NCI-H2107 (cell line): ENCODE data around the gene TMEM217.
A peak's percentile ranks its signal among the peaks of the same experiment; 100 is the strongest.
"Not testable (repeated sequence)": the region's sequence is repeated elsewhere in the genome, so short reads cannot be mapped to it uniquely, and the experiment has no call there.

ENCODE experiments used
- DNase-seq: peaks from one replicate; lab custom pipeline; 2025; lab: John Stamatoyannopoulos, UW

TMEM217 gene

GRCh38 chr6:37185949-37186720, 71.8 kb downstream of the TMEM217 start:
- DNase-seq: not testable (repeated sequence)

- DNase-seq: no peak
Measured at GRCh38 chr6:37182736-37183590, 75.0 kb downstream of the TMEM217 start.

DNA sequence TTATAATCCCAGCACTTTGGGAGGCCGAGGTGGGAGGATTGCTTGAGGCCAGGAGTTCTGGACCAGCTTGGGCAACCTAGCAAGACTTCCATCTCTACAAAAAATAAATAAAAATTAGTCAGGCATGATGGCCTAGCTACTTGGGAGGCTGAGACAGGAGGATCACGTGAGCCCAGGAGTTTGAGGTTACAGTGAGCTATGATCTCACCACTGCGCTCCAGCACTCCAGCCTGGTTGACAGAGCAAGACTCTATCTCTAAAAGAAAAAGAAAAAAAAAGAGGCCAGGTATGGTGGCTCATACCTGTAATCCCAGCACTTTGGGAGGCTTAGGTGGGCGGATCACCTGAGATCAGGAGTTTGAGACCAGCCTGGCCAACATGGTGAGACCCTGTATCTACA, 77.3 kb downstream of the TMEM217 start:
- DNase-seq: not testable (repeated sequence)

DNA sequence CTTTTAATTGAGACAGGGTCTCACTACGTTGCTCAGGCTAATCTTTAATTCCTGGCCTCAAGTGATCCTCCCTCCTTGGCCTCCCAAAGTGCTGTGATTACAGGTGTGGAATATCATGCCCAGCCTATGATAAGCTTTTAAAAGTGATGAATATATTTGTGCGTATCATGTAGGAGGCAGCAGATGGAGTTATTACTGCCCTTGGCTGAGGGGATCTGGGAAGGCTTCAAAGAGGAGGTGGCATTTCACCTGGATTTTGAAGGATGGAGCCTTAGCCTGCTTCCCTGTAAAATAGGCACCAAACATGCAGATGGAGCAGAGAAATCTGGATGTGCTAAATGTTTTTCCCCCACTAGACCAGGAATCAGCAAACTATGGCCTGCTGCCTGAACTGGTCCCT, 77.9 kb downstream of the TMEM217 start:
- no peak for DNase-seq

GRCh38 chr6:37177935-37178517, 79.9 kb downstream of the TMEM217 start:
- DNase-seq: no peak

- DNase-seq: no peak
Measured at GRCh38 chr6:37177077-37177934, 80.6 kb downstream of the TMEM217 start.

DNA sequence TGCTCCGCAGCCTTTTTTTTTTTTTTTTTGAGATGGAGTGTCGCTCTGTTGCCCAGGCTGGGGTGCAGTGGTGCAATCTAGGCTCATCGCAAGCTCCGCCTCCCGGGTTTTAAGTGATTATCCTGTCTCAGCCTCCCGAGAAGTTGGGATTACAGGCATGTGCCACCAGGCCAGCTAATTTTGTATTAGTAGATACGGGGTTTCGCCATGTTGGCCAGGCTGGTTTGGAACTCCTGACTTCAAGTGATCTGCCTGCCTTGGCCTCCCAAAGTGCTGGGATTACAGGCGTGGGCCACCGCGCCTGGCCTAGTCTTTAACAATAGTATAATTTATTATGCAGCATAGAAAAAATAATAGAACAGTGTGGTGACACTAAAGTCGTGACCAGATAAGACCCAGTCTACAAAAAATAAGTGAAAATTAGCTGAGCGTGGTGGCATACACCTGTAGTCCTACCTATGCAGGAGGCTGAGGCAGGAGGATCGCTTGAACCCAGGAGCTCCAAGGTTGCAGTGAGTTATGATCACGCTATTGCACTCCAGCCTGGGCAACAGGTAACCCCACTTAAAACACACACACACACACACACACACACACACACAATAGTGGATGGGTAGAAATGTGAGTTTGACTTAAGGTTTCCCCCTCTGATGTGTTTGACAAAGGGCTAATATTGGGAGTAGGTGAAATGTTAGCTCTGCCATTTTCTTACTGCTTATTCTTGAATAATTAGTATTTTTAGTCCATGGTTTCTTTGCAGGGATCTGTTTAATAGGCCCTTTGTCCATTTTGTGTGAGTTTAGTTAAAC, 81.5 kb downstream of the TMEM217 start:
- no peak for DNase-seq

DNA sequence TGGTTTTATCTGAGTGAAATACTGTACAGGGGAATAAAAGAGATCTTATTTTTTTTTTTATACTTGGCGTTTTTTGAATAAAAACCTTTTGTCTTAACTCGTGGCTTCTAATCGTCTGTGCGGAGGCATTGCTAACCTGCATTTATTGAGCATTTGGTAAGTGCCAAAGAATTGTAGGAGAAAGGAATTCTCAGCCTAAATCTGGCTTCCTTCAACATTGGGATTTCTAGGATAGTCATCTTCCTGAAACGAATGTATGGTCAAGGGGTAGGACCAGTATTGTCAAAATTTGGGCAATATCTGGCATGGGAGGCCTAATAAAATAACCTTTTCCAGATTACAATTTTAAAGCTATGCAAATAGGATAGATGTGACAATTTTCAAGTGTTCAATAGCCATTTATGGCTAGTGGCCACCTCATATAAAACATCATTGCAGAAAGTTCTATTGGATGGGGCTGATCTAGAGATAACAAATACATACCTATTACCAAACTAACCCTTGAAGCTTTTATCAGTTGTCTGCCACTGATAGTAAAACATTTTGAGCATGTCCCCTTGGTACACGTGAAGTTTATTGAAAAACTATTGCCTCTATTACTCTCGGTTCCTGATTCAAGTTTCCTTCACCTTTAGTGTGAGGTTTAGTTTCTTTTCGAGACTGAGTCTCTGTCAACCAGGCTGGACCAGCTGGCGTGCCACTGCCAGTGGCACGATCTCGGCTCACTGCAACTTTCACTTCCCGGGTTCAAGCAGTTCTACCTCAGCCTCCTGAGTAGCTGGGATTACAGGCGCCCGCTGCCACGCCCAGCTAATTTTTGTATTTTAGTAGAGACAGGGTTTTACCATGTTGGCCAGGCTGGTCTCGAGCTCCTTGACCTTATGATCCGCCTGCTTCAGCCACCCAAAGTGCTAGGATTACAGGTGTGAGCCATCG, 82.3 kb downstream of the TMEM217 start:
- no peak for DNase-seq

- no peak for DNase-seq
Measured at GRCh38 chr6:37174515-37175331, 83.2 kb downstream of the TMEM217 start.

- no peak for DNase-seq
Measured at GRCh38 chr6:37174196-37174514, 83.8 kb downstream of the TMEM217 start.

- no peak for DNase-seq
Measured at GRCh38 chr6:37173493-37174195, 84.3 kb downstream of the TMEM217 start.

DNA sequence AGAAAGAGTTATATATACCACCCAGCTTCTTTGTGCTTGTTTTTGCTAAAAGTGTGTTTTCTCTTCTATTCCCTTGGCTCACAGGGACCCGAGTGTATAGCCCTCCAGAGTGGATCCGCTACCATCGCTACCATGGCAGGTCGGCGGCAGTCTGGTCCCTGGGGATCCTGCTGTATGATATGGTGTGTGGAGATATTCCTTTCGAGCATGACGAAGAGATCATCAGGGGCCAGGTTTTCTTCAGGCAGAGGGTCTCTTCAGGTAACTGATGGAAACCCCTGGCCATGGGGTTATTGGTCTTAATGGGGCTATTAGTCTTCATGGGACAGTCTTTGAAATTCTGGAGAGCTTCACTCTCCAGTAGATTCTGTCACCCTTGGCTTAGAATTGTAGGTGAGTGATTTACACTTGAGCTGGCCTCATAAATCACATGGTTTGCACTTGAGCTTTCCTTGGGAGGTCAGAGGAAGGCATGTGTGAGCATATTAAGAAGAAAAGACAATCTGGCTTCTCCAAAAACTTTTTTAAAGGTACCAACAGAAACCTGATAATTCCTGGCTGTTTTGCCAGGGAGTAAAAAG, 84.9 kb downstream of the TMEM217 start:
- DNase-seq: no peak

DNA sequence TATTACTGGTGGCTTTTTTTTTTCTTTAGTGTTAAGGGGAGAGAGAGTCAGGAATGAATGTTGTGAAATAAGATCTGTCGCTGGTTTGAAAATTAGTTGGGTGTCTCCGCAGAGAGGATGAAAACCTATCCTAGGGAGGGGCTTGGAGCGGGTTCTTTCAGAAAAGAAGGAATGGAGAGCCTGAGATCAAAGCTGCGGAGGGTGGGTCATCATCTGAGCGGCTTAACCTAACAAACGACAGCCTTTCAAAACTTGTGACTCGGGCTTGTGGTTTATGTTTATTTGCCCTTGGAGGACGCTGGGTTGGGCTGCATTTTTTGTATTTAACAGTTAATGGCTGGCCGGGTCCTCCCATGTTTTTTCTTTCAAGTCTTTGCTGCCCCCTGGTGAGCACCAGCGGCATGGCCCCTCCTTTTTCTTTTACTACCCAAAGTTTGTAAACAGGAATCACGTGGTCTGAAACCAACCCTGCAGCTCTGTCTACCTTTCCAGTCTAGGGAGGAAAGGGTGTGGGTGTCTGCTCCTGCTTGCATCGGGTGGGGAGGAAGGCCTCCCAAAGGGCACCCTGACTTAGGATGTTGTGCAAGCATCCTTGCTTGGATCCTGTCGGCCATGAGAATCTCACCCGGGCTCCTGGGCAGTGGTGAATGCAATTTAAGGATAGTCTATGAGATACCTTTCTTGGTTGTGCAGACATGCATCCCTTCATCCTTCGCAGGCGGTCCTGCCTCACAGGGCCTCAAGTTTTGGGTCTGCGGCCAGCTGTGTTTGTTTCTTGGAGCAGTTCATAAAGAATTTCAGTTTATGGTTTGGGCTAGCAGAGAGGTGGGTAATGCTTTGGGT, 85.8 kb downstream of the TMEM217 start:
- peak; percentile 52 for DNase-seq

GRCh38 chr6:37171201-37171969, 86.6 kb downstream of the TMEM217 start:
- DNase-seq: no peak

DNA sequence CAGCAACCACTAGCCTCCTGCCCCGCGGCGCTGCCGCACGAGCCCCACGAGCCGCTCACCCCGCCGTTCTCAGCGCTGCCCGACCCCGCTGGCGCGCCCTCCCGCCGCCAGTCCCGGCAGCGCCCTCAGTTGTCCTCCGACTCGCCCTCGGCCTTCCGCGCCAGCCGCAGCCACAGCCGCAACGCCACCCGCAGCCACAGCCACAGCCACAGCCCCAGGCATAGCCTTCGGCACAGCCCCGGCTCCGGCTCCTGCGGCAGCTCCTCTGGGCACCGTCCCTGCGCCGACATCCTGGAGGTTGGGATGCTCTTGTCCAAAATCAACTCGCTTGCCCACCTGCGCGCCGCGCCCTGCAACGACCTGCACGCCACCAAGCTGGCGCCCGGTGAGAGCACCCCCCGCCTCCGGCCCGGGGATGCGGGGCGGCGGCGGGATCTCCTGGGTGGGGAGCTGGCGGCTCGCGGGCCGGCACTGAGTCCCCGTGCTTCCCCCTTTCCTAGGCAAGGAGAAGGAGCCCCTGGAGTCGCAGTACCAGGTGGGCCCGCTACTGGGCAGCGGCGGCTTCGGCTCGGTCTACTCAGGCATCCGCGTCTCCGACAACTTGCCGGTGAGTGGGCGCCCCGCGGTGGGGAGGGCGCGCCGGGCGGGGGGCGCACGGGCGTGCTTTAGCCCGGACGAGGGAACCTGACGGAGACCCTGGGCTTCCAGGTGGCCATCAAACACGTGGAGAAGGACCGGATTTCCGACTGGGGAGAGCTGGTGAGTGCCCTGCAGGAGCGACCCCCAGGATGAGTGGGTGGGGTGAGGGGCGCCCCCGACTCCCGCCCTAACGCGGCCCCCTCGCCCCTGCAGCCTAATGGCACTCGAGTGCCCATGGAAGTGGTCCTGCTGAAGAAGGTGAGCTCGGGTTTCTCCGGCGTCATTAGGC, 87.4 kb downstream of the TMEM217 start:
- DNase-seq: no peak
